Vagina (tissue), 2 donors: ENCODE data around the gene INSIG2. TPM values are rescaled to one million over a fixed set of nuclear protein-coding genes. Genes with fewer than 3 reads are reported as not detected.

Source experiments
- DNase-seq, 2 donors: peaks; one replicate each; pipeline ENCODE4 v3.0.0-alpha.2; 2017; ENCODE audit errors: extremely low spot score in 2 of 2
- H3K27ac ChIP-seq: fragments of 200-600 bp; sonication (generic); one replicate; pipeline ENCODE4 v1.5.1; 2019
- H3K27me3 ChIP-seq: fragments of 200-600 bp; sonication (generic); one replicate; pipeline ENCODE4 v1.5.1; 2019
- H3K36me3 ChIP-seq, 2 donors: fragments of 200-600 bp; sonication (generic); one replicate each; pipeline ENCODE4 v1.5.1; 2017 to 2019
- H3K4me1 ChIP-seq: fragments of 200-600 bp; sonication (generic); one replicate; pipeline ENCODE4 v1.5.1; 2019
- H3K4me3 ChIP-seq, 2 donors: fragments of 200-600 bp; sonication (generic); 1 replicate in 1 of 2; 2 replicates in 1 of 2; pipeline ENCODE4 v1.5.1; 2016 to 2019
- H3K9me3 ChIP-seq: fragments of 200-600 bp; sonication (generic); one replicate; pipeline ENCODE4 v1.5.1; 2019
- POLR2A ChIP-seq, 2 donors: fragments of 450-650 bp; IDR thresholded peaks; one replicate each; pipeline ENCODE4 v1.6.1; 2017; ENCODE audit warnings: antibody characterized with exemption in 2 of 2, mild to moderate bottlenecking in 2 of 2, moderate library complexity in 2 of 2
- POLR2AphosphoS5 ChIP-seq, 2 donors: sonication (generic); formaldehyde crosslinking; IDR thresholded peaks; one replicate each; pipeline ENCODE4 v1.9.0; 2017; ENCODE audit warnings: antibody characterized with exemption in 2 of 2, mild to moderate bottlenecking in 2 of 2, low read depth in 1 of 2; ENCODE audit not compliant: insufficient read depth in 1 of 2
- intact Hi-C: fragments of 100-400 bp; cut with DNase I; formaldehyde crosslinking; loops from one replicate; pipeline ENCODE4 v1.15.1; 2023
- total RNA-seq: library from RNA; depleted of rRNA; stranded (reverse); fragments of >200 nt; gene quantifications from one replicate; pipeline ENCODE4 v1.2.3, GENCODE V29; 2016
- TF ChIP-seq, protein P1 (sequence below), 3 experiments: fragments of 450-650 bp in 2 of 3; fragments of 200-600 bp in 1 of 3; sonication (generic) in 1 of 3; IDR thresholded peaks; one replicate each; pipeline ENCODE4 v1.5.1; 2017 to 2019; ENCODE audit warnings: antibody characterized with exemption in 3 of 3, mild to moderate bottlenecking in 2 of 3, moderate library complexity in 2 of 3

Gene INSIG2
- total RNA-seq, 1 donor from 2014 or later, result 9.8 TPM

DNA sequence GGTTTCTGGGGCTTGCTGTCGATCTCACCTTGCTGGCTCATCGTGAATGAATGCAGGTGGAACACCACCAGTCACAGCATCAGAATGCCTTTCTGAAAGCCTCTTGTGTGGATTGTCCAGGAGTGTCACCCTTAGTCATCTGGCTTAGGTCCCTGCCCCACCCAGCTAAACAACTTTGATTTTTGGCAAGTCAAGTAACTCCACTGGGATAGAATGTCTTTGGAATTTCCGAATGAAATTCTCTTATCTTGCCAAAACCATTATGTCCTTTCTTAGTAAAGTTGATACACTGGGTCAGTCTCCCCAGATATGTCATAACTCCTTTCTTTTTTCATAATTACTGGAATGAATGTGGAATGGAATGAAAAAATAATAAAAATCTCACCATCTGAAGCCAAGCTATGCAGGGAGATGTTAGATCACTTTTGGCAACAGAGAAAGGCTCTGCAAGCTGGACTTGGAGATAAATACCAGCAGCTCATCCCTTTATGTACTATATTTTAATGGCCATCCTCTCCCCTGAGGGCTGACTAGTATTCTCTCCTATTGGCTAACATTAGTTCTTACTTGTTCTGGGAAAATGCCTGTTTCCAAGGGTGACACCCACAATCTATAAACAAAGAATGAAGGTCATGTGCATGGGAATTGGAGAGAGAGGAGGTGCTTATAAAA lies 35.4 kb downstream of the INSIG2 start:
- DNase-seq, result no peak
- no peak overlapping the region for H3K27ac ChIP-seq
- intact Hi-C loops, result no loop called here

DNA sequence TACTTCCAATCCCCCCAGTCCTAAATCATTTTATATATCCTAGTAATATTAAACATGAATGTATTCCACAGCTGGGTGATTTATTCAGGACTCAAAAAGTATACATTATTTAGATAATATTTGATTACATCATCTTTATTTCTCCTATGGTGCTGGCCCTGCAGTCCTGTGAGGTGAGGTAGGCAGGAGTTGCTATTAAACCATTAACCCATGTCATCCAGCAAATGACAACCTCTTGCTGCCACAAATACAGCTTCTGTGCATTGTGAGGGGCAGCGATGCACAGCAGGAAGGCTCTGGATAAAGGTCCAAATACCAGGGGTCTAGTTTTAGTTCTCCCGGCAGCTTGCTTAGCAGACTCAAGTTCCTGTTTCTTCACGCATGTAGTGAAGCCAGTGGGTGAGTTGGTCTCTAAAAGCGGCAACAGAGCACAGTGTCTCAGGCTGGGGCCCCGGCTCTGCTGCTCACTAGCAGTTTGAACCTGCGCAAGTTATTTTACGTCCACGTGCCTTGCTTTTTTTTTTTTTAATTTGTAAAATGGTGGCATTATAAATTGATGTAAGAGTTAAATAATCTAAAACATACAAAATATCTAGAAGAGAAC lies 36.1 kb downstream of the INSIG2 start:
- no peaks in the 10 kb centered on the region for H3K9me3 ChIP-seq
- H3K27ac ChIP-seq, result no peak overlapping the region
- TF ChIP-seq, protein P1, sequence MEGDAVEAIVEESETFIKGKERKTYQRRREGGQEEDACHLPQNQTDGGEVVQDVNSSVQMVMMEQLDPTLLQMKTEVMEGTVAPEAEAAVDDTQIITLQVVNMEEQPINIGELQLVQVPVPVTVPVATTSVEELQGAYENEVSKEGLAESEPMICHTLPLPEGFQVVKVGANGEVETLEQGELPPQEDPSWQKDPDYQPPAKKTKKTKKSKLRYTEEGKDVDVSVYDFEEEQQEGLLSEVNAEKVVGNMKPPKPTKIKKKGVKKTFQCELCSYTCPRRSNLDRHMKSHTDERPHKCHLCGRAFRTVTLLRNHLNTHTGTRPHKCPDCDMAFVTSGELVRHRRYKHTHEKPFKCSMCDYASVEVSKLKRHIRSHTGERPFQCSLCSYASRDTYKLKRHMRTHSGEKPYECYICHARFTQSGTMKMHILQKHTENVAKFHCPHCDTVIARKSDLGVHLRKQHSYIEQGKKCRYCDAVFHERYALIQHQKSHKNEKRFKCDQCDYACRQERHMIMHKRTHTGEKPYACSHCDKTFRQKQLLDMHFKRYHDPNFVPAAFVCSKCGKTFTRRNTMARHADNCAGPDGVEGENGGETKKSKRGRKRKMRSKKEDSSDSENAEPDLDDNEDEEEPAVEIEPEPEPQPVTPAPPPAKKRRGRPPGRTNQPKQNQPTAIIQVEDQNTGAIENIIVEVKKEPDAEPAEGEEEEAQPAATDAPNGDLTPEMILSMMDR (IDR thresholded peaks at IDR 0.05), result no peak
- TF ChIP-seq POLR2AphosphoS5 (IDR thresholded peaks at IDR 0.05; ENCODE audit: insufficient read depth in 1 of 2, low read depth in 1 of 2) (no peak), POLR2A (IDR thresholded peaks at IDR 0.05) (no peak)
- no peaks in the 10 kb centered on the region for H3K36me3 ChIP-seq
- no peak for DNase-seq
- H3K27me3 ChIP-seq, result no peaks in the 10 kb centered on the region
- no peak overlapping the region for H3K4me3 ChIP-seq
- peaks cover 7% of the 10 kb centered on the region for H3K4me1 ChIP-seq
- intact Hi-C loops, result no loop called here

More for the DNA sequence above, 35.4 kb downstream of the INSIG2 start:
- TF ChIP-seq POLR2A (IDR thresholded peaks at IDR 0.05) (no peak), POLR2AphosphoS5 (IDR thresholded peaks at IDR 0.05; ENCODE audit: insufficient read depth in 1 of 2, low read depth in 1 of 2) (no peak)
- TF ChIP-seq, protein P1 (IDR thresholded peaks at IDR 0.05), result no peak
- Histone ChIP-seq H3K4me1 (peaks cover 7% of the 10 kb centered on the region), H3K4me3 (no peak overlapping the region), H3K36me3 (no peaks in the 10 kb centered on the region), H3K27me3 (no peaks in the 10 kb centered on the region), H3K9me3 (no peaks in the 10 kb centered on the region)

DNA sequence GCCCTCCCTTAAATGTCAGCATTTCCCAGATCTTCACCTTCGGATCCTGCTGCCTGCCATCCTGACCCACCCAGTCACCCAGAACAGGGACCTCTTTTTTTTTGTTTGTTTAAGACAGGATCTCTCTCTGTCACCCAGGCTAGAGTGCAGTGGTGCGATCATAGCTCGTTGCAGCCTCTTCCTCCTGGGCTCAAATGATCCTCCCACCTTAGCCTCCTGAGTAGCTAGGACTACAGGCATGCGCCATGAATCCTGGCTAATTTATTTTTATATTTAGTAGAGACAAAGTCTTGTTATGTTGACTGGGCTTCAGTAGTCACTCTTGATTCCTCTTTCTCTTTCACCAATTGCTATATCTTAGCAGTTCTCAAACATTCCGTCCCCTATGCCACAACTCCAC lies 39.0 kb downstream of the INSIG2 start:
- TF ChIP-seq POLR2AphosphoS5 (IDR thresholded peaks at IDR 0.05; ENCODE audit: insufficient read depth in 1 of 2, low read depth in 1 of 2) (no peak), POLR2A (IDR thresholded peaks at IDR 0.05) (no peak)
- TF ChIP-seq, protein P1 (IDR thresholded peaks at IDR 0.05), result no peak
- no peak overlapping the region for H3K27ac ChIP-seq
- H3K36me3 ChIP-seq, result no peaks in the 10 kb centered on the region
- intact Hi-C loops, result no loop called here
- DNase-seq, result no peak
- no peaks in the 10 kb centered on the region for H3K27me3 ChIP-seq
- no peaks in the 10 kb centered on the region for H3K9me3 ChIP-seq
- peaks cover 7% of the 10 kb centered on the region for H3K4me1 ChIP-seq
- H3K4me3 ChIP-seq, result no peak overlapping the region

DNA sequence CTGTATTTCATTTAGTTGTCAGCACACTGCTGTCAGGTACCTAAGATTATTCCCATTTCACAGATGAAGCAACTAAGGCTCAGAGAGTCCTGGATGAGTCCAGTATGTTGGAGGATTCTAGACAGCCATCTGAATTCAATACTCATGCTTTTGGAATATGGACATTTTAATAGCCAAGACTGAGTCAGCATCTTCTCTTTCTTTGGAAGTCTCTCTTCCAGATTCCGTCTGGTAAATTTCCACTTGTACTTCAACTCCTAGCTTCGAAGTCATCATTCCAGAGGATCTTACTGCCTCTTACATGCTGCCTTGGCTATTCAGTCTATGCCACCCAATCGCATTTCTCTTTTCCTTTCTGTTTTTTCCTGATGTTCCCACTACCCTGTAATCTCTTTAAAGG lies 40.6 kb downstream of the INSIG2 start:
- no peak for DNase-seq
- Histone ChIP-seq H3K27me3 (no peaks in the 10 kb centered on the region), H3K36me3 (no peaks in the 10 kb centered on the region), H3K4me1 (peaks cover 6% of the 10 kb centered on the region), H3K4me3 (no peak overlapping the region), H3K9me3 (no peaks in the 10 kb centered on the region), H3K27ac (no peak overlapping the region)
- intact Hi-C loops, result no loop called here
- TF ChIP-seq POLR2A (IDR thresholded peaks at IDR 0.05) (no peak), POLR2AphosphoS5 (IDR thresholded peaks at IDR 0.05; ENCODE audit: insufficient read depth in 1 of 2, low read depth in 1 of 2) (no peak)
- TF ChIP-seq, protein P1 (IDR thresholded peaks at IDR 0.05), result no peak

DNA sequence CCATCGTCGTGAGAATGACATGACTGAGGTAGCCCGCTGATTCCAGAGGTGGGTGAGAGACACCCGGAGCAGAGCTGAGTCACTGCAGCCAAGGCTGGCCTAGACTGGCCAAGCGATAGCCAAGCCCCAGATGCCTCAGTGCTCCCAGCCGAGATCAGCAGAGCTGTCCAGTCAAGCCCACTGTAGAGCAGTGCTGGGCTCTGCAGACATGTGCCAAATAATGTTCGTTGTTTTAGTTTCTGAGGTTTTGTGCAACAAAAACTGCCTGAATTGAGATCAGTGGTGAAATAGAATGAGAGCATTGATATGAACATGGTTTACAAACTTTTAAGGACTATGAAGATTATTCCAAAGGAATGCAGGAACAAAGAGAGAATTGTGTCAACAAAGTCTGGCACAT lies 42.1 kb downstream of the INSIG2 start:
- H3K27me3 ChIP-seq, result no peaks in the 10 kb centered on the region
- H3K9me3 ChIP-seq, result no peaks in the 10 kb centered on the region
- no peaks in the 10 kb centered on the region for H3K4me1 ChIP-seq
- intact Hi-C loops, result no loop called here
- H3K27ac ChIP-seq, result no peak overlapping the region
- H3K36me3 ChIP-seq, result no peaks in the 10 kb centered on the region
- H3K4me3 ChIP-seq, result no peak overlapping the region
- no peak for TF ChIP-seq POLR2A (IDR thresholded peaks at IDR 0.05)
- TF ChIP-seq, protein P1 (IDR thresholded peaks at IDR 0.05), result no peak
- TF ChIP-seq POLR2AphosphoS5 (IDR thresholded peaks at IDR 0.05; ENCODE audit: insufficient read depth in 1 of 2, low read depth in 1 of 2), result no peak
- no peak for DNase-seq
